GM21447 (cell line): ENCODE measurements around the gene B4GALT5.

ENCODE experiments used
- ATAC-seq: cut with Tn5 transposase; IDR thresholded peaks from one replicate; pipeline ENCODE4 v1.9.1; 2021; ENCODE audit not compliant: unreplicated experiment

Gene B4GALT5

DNA sequence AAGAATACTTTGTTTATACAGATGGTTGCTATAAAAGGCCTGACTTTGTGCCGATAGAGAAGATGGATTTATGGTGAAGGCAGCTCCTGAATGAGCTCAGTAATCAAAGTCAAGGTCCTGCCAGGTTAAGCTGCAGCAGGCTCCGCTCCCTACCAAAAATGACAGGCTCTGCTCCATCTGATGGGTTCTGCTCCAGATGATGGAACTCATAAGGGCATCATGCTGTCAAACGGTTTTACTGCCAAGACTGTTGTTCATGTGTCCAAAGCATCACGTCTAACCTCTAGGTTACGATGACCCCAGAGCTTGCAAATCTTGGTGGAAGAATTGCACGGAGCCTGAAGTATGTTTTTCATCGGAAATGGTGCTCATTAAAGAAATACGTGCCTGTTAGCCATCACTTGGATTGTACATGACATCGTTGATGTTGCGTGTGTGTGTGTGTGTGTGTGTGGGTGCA is 126.5 kb downstream of the B4GALT5 start:
- no peak for ATAC-seq

DNA sequence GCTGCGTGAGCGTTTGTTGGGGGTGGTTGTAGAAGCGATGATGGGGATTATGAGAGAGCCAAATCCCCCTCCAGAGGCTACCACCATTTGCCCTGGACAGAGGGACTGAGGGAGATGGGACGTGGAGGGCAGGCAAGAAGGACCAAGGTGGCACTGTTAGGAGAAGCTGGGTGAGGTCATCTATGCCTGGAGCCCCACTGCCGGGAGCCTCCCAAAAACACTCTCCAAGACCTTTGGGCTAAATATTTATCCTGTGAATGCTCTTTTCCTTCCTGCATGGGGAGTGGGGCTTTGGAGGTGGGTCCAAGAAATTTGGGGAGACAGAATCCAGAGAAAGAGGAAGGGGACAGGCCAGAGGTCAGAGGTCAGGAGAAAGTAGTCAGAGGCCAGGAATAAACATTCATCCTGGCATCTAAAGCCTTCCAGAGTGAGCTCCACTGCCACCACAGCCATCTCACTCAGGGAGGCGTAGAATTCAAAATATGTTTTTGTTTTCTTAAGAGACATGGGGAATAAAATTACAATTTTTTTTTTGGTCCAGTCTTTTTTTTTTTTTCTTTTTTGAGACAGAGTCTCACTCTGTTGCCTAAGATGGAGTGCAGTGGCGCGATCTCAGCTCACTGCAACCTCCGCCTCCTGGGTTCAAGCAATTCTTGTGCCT is 128.0 kb downstream of the B4GALT5 start:
- no peak for ATAC-seq

DNA sequence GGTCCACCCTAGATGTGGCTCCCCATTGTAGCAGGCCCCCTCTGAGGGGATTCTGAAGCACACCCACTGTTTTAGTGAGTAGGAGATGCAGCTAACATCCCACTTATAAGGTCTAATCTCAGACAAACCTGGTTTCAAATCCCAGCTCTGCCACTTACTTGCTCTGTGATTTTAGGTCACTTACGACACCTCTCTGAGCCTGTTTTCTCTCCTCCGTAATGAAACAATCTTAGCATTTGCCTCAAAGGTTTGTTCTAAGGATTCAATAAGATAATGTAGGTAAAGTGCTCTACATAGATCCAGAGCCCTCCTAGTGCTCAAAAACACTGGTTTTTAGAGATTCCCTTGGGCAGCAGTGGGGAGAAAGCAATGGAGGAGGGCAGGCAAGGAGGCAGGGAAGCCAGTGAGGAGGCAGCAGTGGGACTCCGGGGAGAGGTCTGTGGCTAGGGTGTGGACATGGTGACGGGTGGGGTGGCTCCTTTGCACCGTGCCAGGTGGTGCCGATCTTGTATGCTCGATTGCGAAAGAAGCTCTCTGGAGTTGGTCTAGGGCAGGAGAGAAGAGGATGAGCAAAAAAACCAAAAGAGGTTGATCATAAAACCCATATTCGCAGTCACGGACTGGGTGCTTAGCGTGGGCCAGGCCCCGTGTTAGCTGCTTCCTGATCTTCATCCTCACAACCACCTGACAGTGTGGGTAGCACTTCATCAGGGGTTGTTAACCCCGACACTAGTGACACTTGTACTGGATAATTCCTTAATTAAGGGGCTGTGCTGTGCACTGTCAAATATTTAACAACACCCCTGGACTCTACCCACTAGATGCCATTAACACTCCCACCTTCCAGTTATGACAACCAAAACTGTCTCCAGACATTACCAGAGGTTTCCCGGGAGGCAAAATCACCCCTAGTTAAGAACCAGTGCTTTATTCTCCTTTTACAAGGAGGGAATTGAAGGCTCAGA is 129.0 kb downstream of the B4GALT5 start:
- ATAC-seq = no peak

DNA sequence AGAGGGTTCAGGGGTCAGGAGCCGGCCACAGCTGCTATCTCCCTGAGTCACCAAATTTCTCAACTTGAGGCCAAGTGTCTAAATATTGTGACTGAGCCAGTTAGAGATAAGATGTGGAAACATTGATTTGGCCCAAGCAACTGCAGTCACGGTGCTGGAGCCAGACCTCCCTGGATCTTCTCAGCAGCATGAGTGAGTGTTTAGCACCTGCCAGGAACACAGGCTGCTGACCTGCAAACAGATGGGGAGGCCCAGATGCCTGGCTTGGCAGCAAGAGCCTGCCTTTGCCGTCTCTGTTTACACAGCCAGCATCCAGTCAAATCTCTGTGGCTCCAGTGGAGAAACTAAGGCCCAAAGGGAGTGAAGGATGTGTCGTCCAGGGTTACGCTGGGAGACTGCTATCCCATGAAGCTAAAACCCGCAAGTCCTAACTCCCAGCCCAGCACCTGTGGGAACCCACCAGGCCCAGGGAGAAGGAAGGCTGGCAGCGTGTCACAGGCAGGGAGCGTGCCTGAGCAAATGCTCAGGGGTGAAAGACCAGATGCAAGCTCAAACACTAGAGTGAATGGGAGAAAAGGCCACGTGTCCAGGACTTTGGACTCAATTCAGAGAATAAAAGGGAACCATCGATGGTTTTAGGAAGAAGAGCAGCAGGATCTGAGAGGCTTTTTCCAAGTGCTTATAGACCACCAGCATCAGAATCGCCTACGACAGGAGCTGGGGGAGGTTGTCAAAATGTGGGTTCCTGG is 129.8 kb downstream of the B4GALT5 start:
- no peak for ATAC-seq

DNA sequence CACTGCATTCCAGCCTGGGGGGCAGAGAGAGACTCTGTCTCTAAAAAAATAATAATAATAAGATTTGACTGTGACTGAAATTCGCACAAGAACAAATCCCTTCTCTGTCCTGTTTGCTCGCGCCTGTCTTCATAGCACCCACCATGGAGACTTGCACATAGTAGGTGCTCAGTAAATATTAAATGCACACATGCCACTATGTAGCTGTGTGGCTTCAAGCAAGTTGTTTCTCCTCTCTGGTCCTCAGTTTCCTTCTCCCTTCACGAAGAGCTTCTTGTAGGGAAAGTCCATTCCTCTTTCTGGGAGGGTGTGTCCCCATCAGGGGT is 130.4 kb downstream of the B4GALT5 start:
- no peak for ATAC-seq
